SW 1271 (cell line): ENCODE measurements around the gene GPRIN1.

Experiments
- DNase-seq, 2 experiments: peaks; one replicate each; lab custom pipeline; 2025; lab: John Stamatoyannopoulos, UW

Gene GPRIN1

GRCh38 chr5:176609724-176610434 is at the start of gene GPRIN1:
GPRIN1 (minus strand) TSS chr5:176610156; CDS start chr5:176599834, 10,322 bp downstream.
- peak; percentile 25 to 64 for DNase-seq

GRCh38 chr5:176659512-176659839 is 49.5 kb upstream of the GPRIN1 start:
- DNase-seq = no peak

GRCh38 chr5:176658817-176659511 is 49.0 kb upstream of the GPRIN1 start:
- no peak for DNase-seq

GRCh38 chr5:176658007-176658599 is 48.1 kb upstream of the GPRIN1 start:
- DNase-seq = peak; percentile 28 to 57

GRCh38 chr5:176656467-176656990 is 46.6 kb upstream of the GPRIN1 start:
- DNase-seq = no peak

- no peak for DNase-seq
These were observed 44.9 kb upstream of the GPRIN1 start for GRCh38 chr5:176654856-176655255.

- no peak for DNase-seq
These were observed 43.7 kb upstream of the GPRIN1 start for GRCh38 chr5:176653401-176654385.

- DNase-seq = no peak
These were observed 42.2 kb upstream of the GPRIN1 start for GRCh38 chr5:176652136-176652535.

- no peak for DNase-seq
These were observed 41.6 kb upstream of the GPRIN1 start for GRCh38 chr5:176651472-176651980.

- no peak for DNase-seq
These were observed 40.5 kb upstream of the GPRIN1 start for GRCh38 chr5:176650354-176650884.

- DNase-seq = no peak
These were observed 38.7 kb upstream of the GPRIN1 start for GRCh38 chr5:176648474-176649194.

- no peak for DNase-seq
These were observed 38.0 kb upstream of the GPRIN1 start for GRCh38 chr5:176647843-176648473.

- peak; percentile 97 to 99 for DNase-seq
These were observed 37.3 kb upstream of the GPRIN1 start, which contains the start of gene TSPAN17 for GRCh38 chr5:176647030-176647842. TSPAN17 (plus strand) TSS chr5:176647484; CDS start chr5:176647616, 132 bp downstream.

- DNase-seq = no peak
These were observed 36.7 kb upstream of the GPRIN1 start for GRCh38 chr5:176646707-176647029.

- DNase-seq = no peak
These were observed 36.2 kb upstream of the GPRIN1 start for GRCh38 chr5:176646049-176646706.

- DNase-seq = no peak
These were observed 35.1 kb upstream of the GPRIN1 start for GRCh38 chr5:176644878-176645670.

- no peak for DNase-seq
These were observed 34.3 kb upstream of the GPRIN1 start for GRCh38 chr5:176644294-176644693.
